K562 (cell line): Measurements from ENCODE around the gene GSS. TPM values are rescaled to one million over a fixed set of nuclear protein-coding genes. Genes with fewer than 3 reads are reported as not detected.

Source experiments
- ATAC-seq: fragments of 200-7000 bp; cut with Tn5 transposase; 3 replicates; pipeline ENCODE4 v1.9.1; 2020; ENCODE audit warnings: moderate library complexity
- BruUV-seq: library from RNA; stranded (reverse); fragments of 400-500 nt; replicated peaks from 2 replicates; lab custom pipeline; 2021; lab: Mats Ljungman, UMichigan
- CTCF ChIA-PET: fragments of 300-600 bp; formaldehyde crosslinking; extraction: SDS; loops from one replicate; lab custom pipeline; 2021; ENCODE audit warnings: low intra/inter-chr PET ratio; lab: Yijun Ruan, JAX
- POLR2A ChIA-PET: fragments of 300-600, 350-650 bp; sonication (Branson Sonifier 250); formaldehyde crosslinking; extraction: SDS; loops from one replicate; lab custom pipeline; 2021; ENCODE audit warnings: antibody characterized with exemption, inconsistent platforms; lab: Yijun Ruan, JAX
- DNase-seq, 4 experiments: peaks; one replicate each; pipeline versions ENCODE4 v3.0.0 to v3.0.0-alpha.2; 2011 to 2018; ENCODE audit warnings: low spot score in 3 of 4, mixed read lengths in 3 of 4; ENCODE audit errors: extremely low read depth in 1 of 4
- FAIRE-seq: peaks from 2 replicates; lab custom pipeline; 2011; peaks lifted over from hg19 to GRCh38; lab: Jason Lieb, UNC
- H2AFZ ChIP-seq: 2 replicates; pipeline ENCODE4 v1.6.0; 2011; ENCODE audit warnings: low read depth, low read length, control low read depth, inconsistent platforms
- H3K27ac ChIP-seq: fragments of 200-600 bp; 3 replicates; pipeline ENCODE4 v1.8.0; 2011; ENCODE audit warnings: low read depth, mild to moderate bottlenecking, control low read depth, inconsistent platforms, low read length, moderate library complexity, mixed read lengths; ENCODE audit errors: extremely low read depth
- H3K27me3 ChIP-seq, 2 experiments: fragments of 300-600 bp in 1 of 2; 2 replicates in 1 of 2; 3 replicates in 1 of 2; pipeline versions ENCODE4 v1.6.0 to v1.8.0; 2011; ENCODE audit warnings: inconsistent platforms in 2 of 2, low read length in 2 of 2, mild to moderate bottlenecking in 1 of 2, mixed read lengths in 1 of 2, moderate library complexity in 1 of 2; ENCODE audit not compliant: control insufficient read depth in 2 of 2, insufficient read depth in 2 of 2
- H3K36me3 ChIP-seq: fragments of 300-600 bp; 3 replicates; pipeline ENCODE4 v1.8.0; 2011; ENCODE audit warnings: mild to moderate bottlenecking, low read length, inconsistent platforms; ENCODE audit not compliant: control insufficient read depth, insufficient read depth
- H3K4me1 ChIP-seq, 2 experiments: fragments of 200-600 bp in 1 of 2; replicated peaks in 1 of 2; 2 replicates in 1 of 2; 3 replicates in 1 of 2; pipeline versions ENCODE4 v1.5.1 to v1.8.0; 2011; ENCODE audit warnings: inconsistent platforms in 2 of 2, low read length in 2 of 2, mild to moderate bottlenecking in 1 of 2, mixed read lengths in 1 of 2, moderate library complexity in 1 of 2; ENCODE audit not compliant: control insufficient read depth in 2 of 2, insufficient read depth in 2 of 2
- H3K4me2 ChIP-seq: 2 replicates; pipeline ENCODE4 v1.6.1; 2011; ENCODE audit warnings: low read length, control low read depth, inconsistent platforms, mixed read lengths; ENCODE audit not compliant: insufficient read depth
- H3K4me3 ChIP-seq: fragments of 200-600 bp; sonication (generic), shearing (Covaris generic); 2 replicates; pipeline ENCODE4 v1.5.1; 2016; ENCODE audit warnings: control low read depth, inconsistent platforms
- H3K79me2 ChIP-seq: fragments of 200-600 bp; 3 replicates; pipeline ENCODE4 v1.8.0; 2011; ENCODE audit warnings: low read length, inconsistent platforms; ENCODE audit not compliant: control insufficient read depth, insufficient read depth
- H3K9ac ChIP-seq, 2 experiments: 2 replicates each; pipeline versions ENCODE4 v1.6.0 to v1.6.1; 2011; ENCODE audit warnings: low read depth in 2 of 2, low read length in 2 of 2, control low read depth in 1 of 2, inconsistent platforms in 1 of 2, mild to moderate bottlenecking in 1 of 2, mixed read lengths in 1 of 2; ENCODE audit not compliant: insufficient read depth in 1 of 2
- H3K9me1 ChIP-seq: one replicate; pipeline ENCODE4 v1.6.0; 2011; ENCODE audit warnings: inconsistent platforms, mild to moderate bottlenecking, low read length, moderate library complexity; ENCODE audit not compliant: control insufficient read depth, insufficient read depth
- H3K9me3 ChIP-seq: replicated peaks from 2 replicates; pipeline ENCODE4 v1.5.1; 2011; ENCODE audit warnings: low read depth, low read length, inconsistent platforms; ENCODE audit not compliant: control insufficient read depth, insufficient read depth
- H4K20me1 ChIP-seq: replicated peaks from 2 replicates; pipeline ENCODE4 v1.6.1; 2011; ENCODE audit warnings: low read length, inconsistent platforms, mixed read lengths; ENCODE audit not compliant: control insufficient read depth, insufficient read depth
- CEBPG ChIP-seq, 3 experiments: fragments of 200-800 bp in 1 of 3; sonication (Bioruptor generic) in 1 of 3; sonication (generic) in 1 of 3; formaldehyde crosslinking in 1 of 3; IDR thresholded peaks in 2 of 3; conservative IDR thresholded peaks in 1 of 3; 2 replicates each; pipeline versions ENCODE4 v1.6.1 to v1.8.0; 2016 to 2022; ENCODE audit warnings: missing compliant biosample characterization in 2 of 3, missing genetic modification characterization in 2 of 3, mild to moderate bottlenecking in 1 of 3, missing genetic modification reagents in 1 of 3
- EWSR1 ChIP-seq: fragments of 450-650 bp; IDR thresholded peaks from 2 replicates; pipeline ENCODE4 v1.6.1; 2018; ENCODE audit warnings: borderline replicate concordance, mild to moderate bottlenecking, low read depth, moderate library complexity; ENCODE audit not compliant: partially characterized antibody
- FOSL1 ChIP-seq: fragments of 200-800 bp; sonication (Bioruptor generic); conservative IDR thresholded peaks from 2 replicates; pipeline ENCODE4 v1.6.1; 2016; ENCODE audit warnings: missing genetic modification characterization, missing compliant biosample characterization
- GATAD2A ChIP-seq: fragments of 450-650 bp; IDR thresholded peaks from 2 replicates; pipeline ENCODE4 v1.6.1; 2017
- HSF4 ChIP-seq: fragments of 250-450 bp; sonication (Bioruptor Pico); IDR thresholded peaks from 2 replicates; pipeline ENCODE4 v2.1.2; 2022; ENCODE audit warnings: mild to moderate bottlenecking, moderate library complexity, borderline replicate concordance
- LARP7 ChIP-seq: fragments of 450-650 bp; IDR thresholded peaks from 2 replicates; pipeline ENCODE4 v1.6.1; 2016
- NFE2 ChIP-seq: IDR thresholded peaks from 2 replicates; pipeline ENCODE4 v1.6.1; 2014; ENCODE audit warnings: antibody characterized with exemption, low read depth
- NR4A1 ChIP-seq, 2 experiments: fragments of 250-450 bp in 1 of 2; fragments of 450-650 bp in 1 of 2; sonication (Bioruptor Pico) in 1 of 2; IDR thresholded peaks; 2 replicates each; pipeline versions ENCODE4 v1.4.0 to v1.6.1; 2016 to 2020; ENCODE audit warnings: mild to moderate bottlenecking in 2 of 2, missing compliant biosample characterization in 1 of 2, missing genetic modification characterization in 1 of 2, moderate library complexity in 1 of 2
- TAF15 ChIP-seq: fragments of 200-400 bp; formaldehyde crosslinking; IDR thresholded peaks from 2 replicates; pipeline ENCODE4 v1.6.1; 2017; ENCODE audit warnings: mild to moderate bottlenecking, low read depth, low read length, moderate library complexity
- TOE1 ChIP-seq, 2 experiments: fragments of 450-650 bp in 1 of 2; sonication (generic) in 1 of 2; formaldehyde crosslinking in 1 of 2; IDR thresholded peaks; 2 replicates each; pipeline versions ENCODE4 v1.7.1 to v1.8.0; 2016 to 2022; ENCODE audit warnings: borderline replicate concordance in 2 of 2, mild to moderate bottlenecking in 2 of 2, antibody characterized with exemption in 1 of 2, inconsistent platforms in 1 of 2, low read depth in 1 of 2, missing genetic modification reagents in 1 of 2, moderate library complexity in 1 of 2
- ZNF140 ChIP-seq: fragments of 250-450 bp; sonication (Bioruptor Pico); IDR thresholded peaks from 2 replicates; pipeline ENCODE4 v1.8.0; 2021; ENCODE audit warnings: moderate library complexity, mild to moderate bottlenecking, inconsistent platforms
- WGBS: fragments of 100-300 bp; shearing (Covaris generic); methylation state at CpG from one replicate; pipeline ENCODE4 v1.1.6; 2016; ENCODE audit warnings: low coverage, mixed read lengths; ENCODE audit not compliant: insufficient coverage; ENCODE audit errors: missing lambda C conversion rate; 5-methylcytosine and 5-hydroxymethylcytosine counted together
- in situ Hi-C: fragments of 300-500 bp; cut with MboI; formaldehyde crosslinking; loops from 4 replicates; pipeline ENCODE4 v1.15.0; 2018; ENCODE audit warnings: inconsistent platforms, mixed read lengths
- intact Hi-C: fragments of 100-400 bp; cut with micrococcal nuclease; formaldehyde crosslinking; loops from 2 replicates; pipeline ENCODE4 v1.14.2; 2022
- polyA plus RNA-seq, 8 experiments: library from polyadenylated mRNA; depleted of rRNA in 4 of 8; stranded (reverse) in 5 of 8; unstranded in 3 of 8; fragments of >200 nt; fragmentation: Nextera tagmentation in 2 of 8; fragmentation: Illumina TruSeq in 1 of 8; extraction: Ambion mirVana in 2 of 8; extraction: Trizol in 1 of 8; gene quantifications; 2 replicates each; pipeline versions ENCODE4 v1.2.1 to v1.2.3, GENCODE V29; 2011 to 2014; ENCODE audit warnings: inconsistent platforms in 1 of 8, missing spikeins in 1 of 8
- total RNA-seq, 7 experiments: library from RNA; depleted of rRNA in 6 of 7; stranded (reverse); fragments of >200 nt in 6 of 7; fragmentation: Illumina TruSeq in 2 of 7; extraction: Trizol in 2 of 7; gene quantifications; 2 replicates each; pipeline versions ENCODE4 v1.2.1 to v1.2.3, GENCODE V29; 2011 to 2021; ENCODE audit warnings: low replicate concordance in 1 of 7
- TF ChIP-seq, protein P1 (sequence below), 2 experiments: fragments of 200-800 bp in 1 of 2; sonication (Bioruptor generic) in 1 of 2; sonication (generic) in 1 of 2; formaldehyde crosslinking in 1 of 2; IDR thresholded peaks in 1 of 2; conservative IDR thresholded peaks in 1 of 2; 2 replicates each; pipeline versions ENCODE4 v1.5.0 to v1.6.1; 2016 to 2020; ENCODE audit warnings: missing compliant biosample characterization in 1 of 2, missing genetic modification characterization in 1 of 2, missing genetic modification reagents in 1 of 2

GSS gene
- total and polyA plus RNA-seq, 9 of the 15 experiments (the other 6 are each of a cell fraction or from before 2014, with no cell fraction given), result 18.4 to 165 (median 89.4) TPM

DNA sequence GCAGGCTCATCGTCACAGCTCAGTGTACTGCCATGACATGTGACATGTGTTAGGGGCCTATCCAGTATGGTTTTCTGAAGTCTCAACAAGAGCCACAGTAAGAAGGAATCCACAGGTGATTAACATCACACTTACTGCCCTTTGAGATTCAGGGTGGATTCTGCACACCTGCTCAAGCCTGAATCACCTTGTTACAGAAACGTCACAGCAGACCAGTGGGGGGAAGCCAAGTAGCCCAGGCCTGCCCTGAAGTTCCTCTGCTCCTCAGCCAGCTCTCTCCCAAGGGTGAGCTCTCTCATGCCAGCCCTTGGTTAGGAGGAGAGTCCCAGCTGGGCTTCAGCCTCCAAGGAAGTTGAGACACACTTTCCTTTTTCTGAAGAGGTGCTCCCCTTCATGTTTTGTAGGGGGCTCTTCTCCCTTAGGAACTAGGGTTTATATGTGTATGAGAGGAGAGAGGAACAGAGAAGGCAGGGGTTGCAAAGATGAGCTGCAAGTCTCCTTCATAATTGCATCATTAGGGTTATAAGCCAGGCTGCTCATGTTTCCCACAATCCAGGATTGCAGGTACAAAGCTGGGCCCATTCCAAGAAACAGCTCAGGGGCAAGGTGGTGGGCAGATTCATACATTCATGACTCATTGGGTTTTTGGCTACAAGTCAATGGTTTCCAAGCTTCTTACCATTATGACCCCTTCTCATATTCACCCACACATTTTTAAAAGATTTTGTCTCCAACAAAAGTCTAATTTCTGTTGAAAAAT, 11.6 kb downstream of the GSS start:
- no peaks in the 10 kb centered on the region for H3K79me2 ChIP-seq
- no peaks in the 10 kb centered on the region for H3K4me1 ChIP-seq
- DNase-seq, result no peak
- H3K27me3 ChIP-seq, result no peaks in the 10 kb centered on the region
- intact Hi-C loops (no loop called here), in situ Hi-C loops (no loop called here)
- H3K4me3 ChIP-seq, result no peak overlapping the region
- no peaks in the 10 kb centered on the region for H3K9me1 ChIP-seq
- H4K20me1 ChIP-seq, result no peaks in the 10 kb centered on the region
- 53% methylated on average over 2 of the region's 2 CpGs for WGBS
- H3K36me3 ChIP-seq, result peaks cover 84% of the 10 kb centered on the region
- H2AFZ ChIP-seq, result no peak overlapping the region
- no peak for ATAC-seq
- ChIA-PET POLR2A (interaction anchor here (0.5 to 3.0 kb wide), 5 partner anchors 10 to 15 kb away, joined by 3 to 14 read pairs (median 4); partner anchors contain the start of genes GSS and MYH7B), CTCF (no interaction called here)
- TF ChIP-seq CEBPG (CRISPR knock-in tag; IDR thresholded peaks at IDR 0.05) (no peak), CEBPG (tag; conservative IDR thresholded peaks at IDR 0.05 in 1 of 2, IDR thresholded peaks at IDR 0.05 in 1 of 2) (peak in 1 of 2 experiments; percentile 57; a peak in 1 of 4 replicates), FOSL1 (tag) (no peak)
- peak; percentile 23 for FAIRE-seq
- H3K27ac ChIP-seq, result no peak overlapping the region; the same call in 2 of the 3 replicates
- no TSS peak for BruUV-seq
- H3K9me3 ChIP-seq, result no peaks in the 10 kb centered on the region
- H3K9ac ChIP-seq, result no peak overlapping the region
- no peak overlapping the region for H3K4me2 ChIP-seq

DNA sequence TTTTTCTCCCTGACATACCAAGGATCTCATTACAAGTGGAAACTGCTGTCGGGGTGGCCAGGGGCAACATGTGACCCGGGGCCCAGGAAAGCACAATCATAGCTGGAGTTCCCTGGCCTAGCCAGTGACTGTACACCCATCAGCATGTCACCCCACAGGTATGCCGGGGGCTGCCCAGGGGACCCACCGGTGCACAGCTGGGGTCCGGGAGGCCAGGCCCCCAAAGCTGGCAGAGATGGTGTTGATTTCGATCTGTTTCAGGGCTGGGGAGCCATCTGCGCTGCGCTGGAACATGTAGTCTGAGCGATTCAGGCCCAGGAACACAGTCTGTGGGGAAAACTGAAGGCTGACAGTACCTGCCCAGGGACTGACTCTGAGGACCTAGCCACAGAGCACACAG, 13.3 kb downstream of the GSS start:
- Histone ChIP-seq H2AFZ (no peak overlapping the region), H3K27me3 (no peaks in the 10 kb centered on the region), H3K9ac (no peak overlapping the region), H3K9me1 (no peaks in the 10 kb centered on the region), H3K27ac (no peak overlapping the region), H3K4me2 (no peak overlapping the region), H3K79me2 (no peaks in the 10 kb centered on the region), H3K9me3 (no peaks in the 10 kb centered on the region), H3K4me3 (no peak overlapping the region), H3K4me1 (no peaks in the 10 kb centered on the region), H3K36me3 (peaks cover 85% of the 10 kb centered on the region), H4K20me1 (no peaks in the 10 kb centered on the region)
- CTCF ChIA-PET, result no interaction called here
- intact Hi-C loops, result no loop called here
- FAIRE-seq (no peak), DNase-seq (no peak), ATAC-seq (no peak)
- POLR2A ChIA-PET, result interaction anchor here (0.6 to 3.0 kb wide), 3 partner anchors 10 to 30 kb away, joined by 3 to 14 read pairs (median 3); no protein-coding TSS in a partner anchor
- in situ Hi-C loops, result no loop called here
- WGBS, result 96% methylated on average over 9 of the region's 9 CpGs
- BruUV-seq, result no TSS peak
- TF ChIP-seq EWSR1 (no peak), GATAD2A (no peak), TOE1 (IDR thresholded peaks at IDR 0.05; ENCODE audit: borderline replicate concordance) (no peak), TOE1 (CRISPR knock-in tag; IDR thresholded peaks at IDR 0.05; ENCODE audit: borderline replicate concordance, low read depth) (no peak), ZNF140 (no peak), NFE2 (no peak), NR4A1 (CRISPR knock-in tag; IDR thresholded peaks at IDR 0.05) (no peak), NR4A1 (tag; IDR thresholded peaks at IDR 0.05) (no peak), TAF15 (no peak), HSF4 (CRISPR knock-in tag) (no peak), LARP7 (no peak)
- TF ChIP-seq, protein P1, sequence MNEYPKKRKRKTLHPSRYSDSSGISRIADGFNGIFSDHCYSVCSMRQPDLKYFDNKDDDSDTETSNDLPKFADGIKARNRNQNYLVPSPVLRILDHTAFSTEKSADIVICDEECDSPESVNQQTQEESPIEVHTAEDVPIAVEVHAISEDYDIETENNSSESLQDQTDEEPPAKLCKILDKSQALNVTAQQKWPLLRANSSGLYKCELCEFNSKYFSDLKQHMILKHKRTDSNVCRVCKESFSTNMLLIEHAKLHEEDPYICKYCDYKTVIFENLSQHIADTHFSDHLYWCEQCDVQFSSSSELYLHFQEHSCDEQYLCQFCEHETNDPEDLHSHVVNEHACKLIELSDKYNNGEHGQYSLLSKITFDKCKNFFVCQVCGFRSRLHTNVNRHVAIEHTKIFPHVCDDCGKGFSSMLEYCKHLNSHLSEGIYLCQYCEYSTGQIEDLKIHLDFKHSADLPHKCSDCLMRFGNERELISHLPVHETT (CRISPR knock-in tag; conservative IDR thresholded peaks at IDR 0.05 in 1 of 2, IDR thresholded peaks at IDR 0.05 in 1 of 2), result no peak
